Endothelial cell of umbilical vein (primary cell): ENCODE data around the gene SBK1.

Experiments
- CTCF ChIP-seq, 2 donors: IDR thresholded peaks; 1 replicate in 1 of 2; 2 replicates in 1 of 2; pipeline ENCODE4 v1.5.1; 2011; ENCODE audit warnings: low read length in 2 of 2, mild to moderate bottlenecking in 2 of 2, moderate library complexity in 2 of 2, control low read depth in 1 of 2, inconsistent platforms in 1 of 2, low read depth in 1 of 2; ENCODE audit not compliant: insufficient read depth in 1 of 2; ENCODE audit errors: extremely low read depth in 1 of 2
- JUN ChIP-seq: IDR thresholded peaks from 2 replicates; pipeline ENCODE4 v1.6.1; 2011; ENCODE audit warnings: borderline replicate concordance, low read depth; ENCODE audit not compliant: insufficient read length, insufficient read depth
- MAX ChIP-seq: IDR thresholded peaks from 2 replicates; pipeline ENCODE4 v1.6.1; 2011; ENCODE audit not compliant: insufficient read depth, insufficient read length
- MYC ChIP-seq: IDR thresholded peaks from one replicate; pipeline ENCODE4 v1.6.1; 2011; ENCODE audit warnings: mild to moderate bottlenecking, low read depth, low read length
- POLR2A ChIP-seq: IDR thresholded peaks from 2 replicates; pipeline ENCODE4 v1.6.1; 2012; ENCODE audit warnings: low read depth, mild to moderate bottlenecking, control low read depth, low read length
- POLR2AphosphoS5 ChIP-seq: IDR thresholded peaks from 2 replicates; pipeline ENCODE4 v1.6.1; 2012; ENCODE audit warnings: low read depth, mild to moderate bottlenecking, control low read depth, low read length, moderate library complexity; ENCODE audit not compliant: insufficient read depth

GRCh38 chr16:28324235-28324886 lies 32.0 kb downstream of the SBK1 start:
- TF ChIP-seq CTCF (IDR thresholded peaks at IDR 0.05; ENCODE audit: extremely low read depth in 1 of 2, insufficient read depth in 1 of 2, low read depth in 1 of 2, low read length in 2 of 2) (no peak), POLR2AphosphoS5 (no peak), MYC (no peak), POLR2A (no peak), MAX (no peak), JUN (no peak)
